IMR-90 (cell line): ENCODE results near the gene UQCRQ. TPM values are rescaled to one million over a fixed set of nuclear protein-coding genes. Genes with fewer than 3 reads are reported as not detected.

Source experiments
- ATAC-seq: fragments of 200-7000 bp; cut with Tn5 transposase; 2 replicates; pipeline ENCODE4 v1.9.1; 2020; ENCODE audit warnings: low read depth, mild to moderate bottlenecking, moderate library complexity
- BruUV-seq: library from RNA; stranded (reverse); fragments of 400-500 nt; replicated peaks from 2 replicates; lab custom pipeline; 2021; lab: Mats Ljungman, UMichigan
- CTCF ChIA-PET: fragments of 300-600 bp; formaldehyde crosslinking; extraction: SDS; loops from one replicate; lab custom pipeline; 2021; ENCODE audit warnings: antibody characterized with exemption; lab: Yijun Ruan, JAX
- POLR2A ChIA-PET: fragments of 300-600 bp; sonication (Branson Sonifier 250); formaldehyde crosslinking; loops from one replicate; lab custom pipeline; 2022; ENCODE audit warnings: antibody characterized with exemption; ENCODE audit not compliant: unreplicated experiment; lab: Charles Lee
- DNase-seq: peaks from one replicate; pipeline ENCODE4 v3.0.0; 2013
- H2AFZ ChIP-seq: replicated peaks from 2 replicates; pipeline ENCODE3; 2013; ENCODE audit warnings: low read length, mild to moderate bottlenecking; ENCODE audit not compliant: poor library complexity
- H2AK5ac ChIP-seq: 2 replicates; pipeline ENCODE4 v1.6.1; 2013; ENCODE audit warnings: low read depth, low read length, inconsistent platforms
- H2AK9ac ChIP-seq: replicated peaks from 2 replicates; pipeline ENCODE3; 2013; ENCODE audit warnings: mild to moderate bottlenecking, low read depth, low read length, moderate library complexity; ENCODE audit not compliant: poor library complexity
- H2BK120ac ChIP-seq: 2 replicates; pipeline ENCODE4 v1.6.1; 2013; ENCODE audit warnings: low read depth, low read length, inconsistent platforms
- H2BK15ac ChIP-seq: 3 replicates; pipeline ENCODE4 v1.6.1; 2013; ENCODE audit warnings: low read depth, low read length, inconsistent platforms
- H2BK20ac ChIP-seq: 2 replicates; pipeline ENCODE4 v1.6.1; 2013; ENCODE audit warnings: low read depth, mild to moderate bottlenecking, inconsistent platforms, low read length, moderate library complexity
- H2BK5ac ChIP-seq: 2 replicates; pipeline ENCODE4 v1.6.1; 2013; ENCODE audit warnings: mild to moderate bottlenecking, low read depth, low read length, inconsistent platforms; ENCODE audit not compliant: poor library complexity, severe bottlenecking
- H3K14ac ChIP-seq: replicated peaks from 2 replicates; pipeline ENCODE4 v1.6.1; 2013; ENCODE audit warnings: low read depth, low read length, inconsistent platforms
- H3K18ac ChIP-seq: 2 replicates; pipeline ENCODE4 v1.6.1; 2013; ENCODE audit warnings: low read depth, low read length, control low read depth
- H3K23ac ChIP-seq: 2 replicates; pipeline ENCODE4 v1.6.1; 2013; ENCODE audit warnings: low read depth, low read length, inconsistent platforms
- H3K27ac ChIP-seq: 2 replicates; pipeline ENCODE4 v1.5.1; 2013; ENCODE audit warnings: mild to moderate bottlenecking, control low read depth, low read length; ENCODE audit not compliant: insufficient read depth
- H3K27me3 ChIP-seq: 2 replicates; pipeline ENCODE4 v1.6.1; 2013; ENCODE audit warnings: low read length; ENCODE audit not compliant: control insufficient read depth, insufficient read depth
- H3K36me3 ChIP-seq: 2 replicates; pipeline ENCODE4 v1.6.1; 2013; ENCODE audit warnings: low read length, mixed read lengths; ENCODE audit not compliant: control insufficient read depth, insufficient read depth
- H3K4ac ChIP-seq: 2 replicates; pipeline ENCODE4 v1.6.1; 2013; ENCODE audit warnings: low read depth, low read length, inconsistent platforms
- H3K4me1 ChIP-seq: 2 replicates; pipeline ENCODE4 v1.6.1; 2013; ENCODE audit warnings: low read length, mixed read lengths; ENCODE audit not compliant: control insufficient read depth, insufficient read depth
- H3K4me2 ChIP-seq: 2 replicates; pipeline ENCODE4 v1.6.1; 2013; ENCODE audit warnings: low read depth, mild to moderate bottlenecking, control low read depth, low read length, moderate library complexity
- H3K4me3 ChIP-seq: 2 replicates; pipeline ENCODE4 v1.5.1; 2013; ENCODE audit warnings: low read depth, mild to moderate bottlenecking, control low read depth, low read length, moderate library complexity; ENCODE audit not compliant: insufficient read depth
- H3K56ac ChIP-seq: 2 replicates; pipeline ENCODE4 v1.6.1; 2013; ENCODE audit warnings: low read length, inconsistent platforms; ENCODE audit not compliant: insufficient read depth; ENCODE audit errors: extremely low read depth
- H3K79me1 ChIP-seq, 2 experiments: 2 replicates each; pipeline ENCODE4 v1.6.1; 2013; ENCODE audit warnings: low read length in 2 of 2, inconsistent platforms in 1 of 2, low read depth in 1 of 2
- H3K9ac ChIP-seq: 2 replicates; pipeline ENCODE4 v1.6.1; 2013; ENCODE audit warnings: low read depth, low read length, control low read depth
- H3K9me1 ChIP-seq: 2 replicates; pipeline ENCODE4 v1.6.1; 2013; ENCODE audit warnings: low read length, inconsistent platforms; ENCODE audit not compliant: insufficient read depth
- H3K9me3 ChIP-seq: 2 replicates; pipeline ENCODE4 v1.6.1; 2013; ENCODE audit warnings: low read length; ENCODE audit not compliant: control insufficient read depth, insufficient read depth
- H4K20me1 ChIP-seq: 2 replicates; pipeline ENCODE4 v1.6.1; 2013; ENCODE audit warnings: low read length, inconsistent platforms; ENCODE audit not compliant: insufficient read depth
- H4K5ac ChIP-seq: 2 replicates; pipeline ENCODE4 v1.6.1; 2013; ENCODE audit warnings: mild to moderate bottlenecking, low read depth, low read length, control low read depth
- H4K8ac ChIP-seq, 2 experiments: 2 replicates each; pipeline ENCODE4 v1.6.1; 2013; ENCODE audit warnings: low read depth in 2 of 2, low read length in 2 of 2, control low read depth in 1 of 2, inconsistent platforms in 1 of 2
- H4K91ac ChIP-seq: 2 replicates; pipeline ENCODE4 v1.6.1; 2013; ENCODE audit warnings: low read depth, low read length, inconsistent platforms; ENCODE audit not compliant: insufficient read depth
- BHLHE40 ChIP-seq: fragments of 150-350 bp; IDR thresholded peaks from 2 replicates; pipeline ENCODE4 v1.6.1; 2016; ENCODE audit warnings: mild to moderate bottlenecking, low read depth, low read length
- CEBPB ChIP-seq: IDR thresholded peaks from 2 replicates; pipeline ENCODE4 v1.6.1; 2012; ENCODE audit warnings: low read depth, low read length, improper control_type of control experiment
- CTCF ChIP-seq: conservative IDR thresholded peaks from 2 replicates; pipeline ENCODE4 v1.5.1; 2012; ENCODE audit warnings: mild to moderate bottlenecking, low read depth, low read length, improper control_type of control experiment
- MAZ ChIP-seq: IDR thresholded peaks from 2 replicates; pipeline ENCODE4 v1.6.1; 2012; ENCODE audit warnings: low read depth, mild to moderate bottlenecking, low read length, improper control_type of control experiment, moderate library complexity, borderline replicate concordance
- NFE2L2 ChIP-seq: fragments of 150-350 bp; IDR thresholded peaks from 2 replicates; pipeline ENCODE4 v1.6.1; 2016; ENCODE audit warnings: low read depth, mild to moderate bottlenecking, low read length
- RAD21 ChIP-seq: IDR thresholded peaks from 2 replicates; pipeline ENCODE4 v1.6.1; 2012; ENCODE audit warnings: low read length, improper control_type of control experiment
- SMC3 ChIP-seq: fragments of 150-350 bp; IDR thresholded peaks from 2 replicates; pipeline ENCODE4 v1.6.1; 2016; ENCODE audit warnings: low read depth, mild to moderate bottlenecking, antibody characterized with exemption, low read length, moderate library complexity
- USF2 ChIP-seq: fragments of 150-350 bp; IDR thresholded peaks from 2 replicates; pipeline ENCODE4 v1.6.1; 2017; ENCODE audit warnings: mild to moderate bottlenecking, antibody characterized with exemption, low read length, low read depth
- WGBS, 2 experiments: methylation state at CpG; one replicate each; pipeline versions ENCODE4 v1.1.5 to v1.1.7; 2013; ENCODE audit warnings: missing lambda C conversion rate in 2 of 2; ENCODE audit not compliant: insufficient read length in 1 of 2; ENCODE audit errors: extremely low coverage in 2 of 2; 5-methylcytosine and 5-hydroxymethylcytosine counted together
- dilution Hi-C: fragments of 300-500 bp; cut with HindIII; formaldehyde crosslinking; loops from one replicate; pipeline ENCODE4 v1.14.3; 2018; ENCODE audit warnings: low sequenced_read_pairs; ENCODE audit not compliant: unreplicated experiment
- in situ Hi-C: fragments of 300-500 bp; cut with MboI; formaldehyde crosslinking; loops from 3 replicates; pipeline ENCODE4 v1.14.3; 2019; ENCODE audit warnings: low sequenced_read_pairs, inconsistent platforms, mixed read lengths
- intact Hi-C: fragments of 100-400 bp; cut with micrococcal nuclease; formaldehyde crosslinking; loops from 2 replicates; pipeline ENCODE4 v1.10.0; 2022
- polyA plus RNA-seq, 3 experiments: library from polyadenylated mRNA; depleted of rRNA; stranded (reverse); fragments of >200 nt; gene quantifications; 2 replicates each; pipeline ENCODE4 v1.2.3, GENCODE V29; 2012; ENCODE audit warnings: low replicate concordance in 1 of 3
- total RNA-seq: library from RNA; depleted of rRNA; stranded (reverse); fragments of >200 nt; gene quantifications from 2 replicates; pipeline ENCODE4 v1.2.3, GENCODE V29; 2012

Gene UQCRQ
- total and polyA plus RNA-seq, 2 of the 4 experiments (the other 2 are of a cell fraction), result 73.7 to 292 TPM

DNA sequence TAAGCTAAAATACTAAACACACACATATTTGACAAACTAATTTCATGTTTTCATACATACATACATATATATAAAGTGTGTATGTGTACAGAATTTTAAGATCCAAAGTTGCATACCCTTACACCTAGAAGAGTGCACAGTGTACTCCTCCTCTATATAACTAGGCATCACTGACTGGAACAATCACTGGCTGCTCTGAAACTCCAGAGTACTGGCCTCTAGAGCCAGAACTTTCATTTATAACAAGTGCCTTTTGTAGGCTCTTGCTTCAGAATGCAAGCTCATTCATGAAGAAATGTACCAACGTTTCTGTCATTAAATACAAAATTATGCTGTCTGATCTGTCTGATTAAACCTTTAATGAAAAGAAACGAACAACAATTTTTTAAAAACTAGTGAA lies 11.0 kb downstream of the UQCRQ start:
- Histone ChIP-seq H4K8ac (no peak overlapping the region), H3K4ac (no peak overlapping the region), H2AK9ac (no peak overlapping the region), H3K14ac (no peak overlapping the region), H3K36me3 (peaks cover 30% of the 10 kb centered on the region), H3K9me1 (peaks cover 14% of the 10 kb centered on the region; the same call in 1 of the 2 replicates), H3K4me1 (peaks cover 3% of the 10 kb centered on the region; the same call in 1 of the 2 replicates), H2AK5ac (no peak overlapping the region), H3K18ac (no peak overlapping the region), H4K5ac (no peak overlapping the region), H2BK5ac (no peak overlapping the region), H3K56ac (no peak overlapping the region), H2BK15ac (no peak overlapping the region), H2BK20ac (no peak overlapping the region), H3K4me3 (no peak overlapping the region), H4K91ac (no peak overlapping the region), H3K27ac (no peak overlapping the region), H3K23ac (no peak overlapping the region), H2AFZ (no peak overlapping the region), H3K9me3 (no peaks in the 10 kb centered on the region), H4K20me1 (peaks cover 10% of the 10 kb centered on the region), H3K9ac (no peak overlapping the region), H3K79me1 (peaks cover 4 to 44% of the 10 kb centered on the region in 2 experiments), H2BK120ac (no peak overlapping the region), H3K4me2 (no peak overlapping the region), H3K27me3 (no peaks in the 10 kb centered on the region)
- WGBS, 2 experiments, result no CpG with 5 or more reads among the region's 2 CpGs
- in situ Hi-C loops (no loop called here), intact Hi-C loops (no loop called here), dilution Hi-C loops (no loop called here)
- POLR2A ChIA-PET, result no interaction called here
- CTCF ChIA-PET, result interaction anchor here (0.5 to 1.6 kb wide), 3 partner anchors 38 to 57 kb away, joined by 3 to 5 read pairs (median 3); no protein-coding TSS in a partner anchor
- BruUV-seq, result no TSS peak
- ATAC-seq (no peak), DNase-seq (no peak)
- TF ChIP-seq USF2, result no peak
- no peak for TF ChIP-seq CEBPB
- no peak for TF ChIP-seq RAD21
- no peak for TF ChIP-seq BHLHE40
- no peak for TF ChIP-seq MAZ
- TF ChIP-seq SMC3, result no peak
- no peak for TF ChIP-seq NFE2L2
- TF ChIP-seq CTCF, result no peak
